Liver (tissue), 9 donors: ENCODE data around the gene ARRDC3. TPM values are rescaled to one million over a fixed set of nuclear protein-coding genes. Genes with fewer than 3 reads are reported as not detected.

Experiments used
- DNase-seq: peaks from one replicate; pipeline ENCODE4 v3.0.0-alpha.2; 2017; ENCODE audit warnings: low spot score
- H3K27ac ChIP-seq, 2 donors: one replicate each; pipeline ENCODE4 v1.7.0; 2013; ENCODE audit warnings: inconsistent platforms in 2 of 2, low read length in 2 of 2, control low read depth in 1 of 2, low read depth in 1 of 2, mild to moderate bottlenecking in 1 of 2
- H3K27me3 ChIP-seq, 4 donors: one replicate each; pipeline versions ENCODE4 v1.6.1 to v1.7.0; 2013; ENCODE audit warnings: low read length in 3 of 4, inconsistent platforms in 1 of 4, mild to moderate bottlenecking in 1 of 4, moderate library complexity in 1 of 4; ENCODE audit not compliant: control insufficient read depth in 4 of 4, insufficient read depth in 4 of 4
- H3K36me3 ChIP-seq, 4 donors: one replicate each; pipeline versions ENCODE4 v1.6.1 to v1.7.0; 2013; ENCODE audit warnings: low read length in 3 of 4, mild to moderate bottlenecking in 3 of 4, low read depth in 1 of 4, moderate library complexity in 1 of 4; ENCODE audit not compliant: control insufficient read depth in 4 of 4, insufficient read depth in 3 of 4
- H3K4me1 ChIP-seq, 4 donors: one replicate each; pipeline versions ENCODE4 v1.6.1 to v1.7.0; 2013; ENCODE audit warnings: low read length in 3 of 4, mild to moderate bottlenecking in 3 of 4, moderate library complexity in 1 of 4; ENCODE audit not compliant: control insufficient read depth in 4 of 4, insufficient read depth in 4 of 4
- H3K4me3 ChIP-seq, 3 donors: one replicate each; pipeline versions ENCODE4 v1.6.1 to v1.7.0; 2013; ENCODE audit warnings: low read length in 3 of 3, control low read depth in 1 of 3, low read depth in 1 of 3, mild to moderate bottlenecking in 1 of 3
- H3K9ac ChIP-seq, 2 donors: one replicate each; pipeline ENCODE4 v1.7.0; 2013; ENCODE audit warnings: low read length in 2 of 2, mild to moderate bottlenecking in 2 of 2, moderate library complexity in 2 of 2, control low read depth in 1 of 2, low read depth in 1 of 2
- H3K9me3 ChIP-seq, 4 donors: one replicate each; pipeline versions ENCODE4 v1.6.1 to v1.7.0; 2013; ENCODE audit warnings: low read length in 3 of 4; ENCODE audit not compliant: control insufficient read depth in 4 of 4
- EGR1 ChIP-seq, 2 donors: IDR thresholded peaks; 2 replicates each; pipeline ENCODE4 v1.6.1; 2016 to 2018; ENCODE audit warnings: antibody characterized with exemption in 2 of 2, low read depth in 2 of 2
- FOXA1 ChIP-seq: IDR thresholded peaks from 2 replicates; pipeline ENCODE4 v1.6.1; 2016; ENCODE audit warnings: antibody characterized with exemption
- FOXA2 ChIP-seq: IDR thresholded peaks from 2 replicates; pipeline ENCODE4 v1.6.1; 2016; ENCODE audit warnings: antibody characterized with exemption
- GABPA ChIP-seq, 2 donors: IDR thresholded peaks in 1 of 2; conservative IDR thresholded peaks in 1 of 2; 2 replicates each; pipeline ENCODE4 v1.6.1; 2016; ENCODE audit warnings: antibody characterized with exemption in 2 of 2, mild to moderate bottlenecking in 1 of 2, moderate library complexity in 1 of 2
- HNF4A ChIP-seq, 2 donors: conservative IDR thresholded peaks; 2 replicates each; pipeline ENCODE4 v1.6.1; 2016; ENCODE audit warnings: antibody characterized with exemption in 2 of 2, mild to moderate bottlenecking in 2 of 2
- HNF4G ChIP-seq: IDR thresholded peaks from 2 replicates; pipeline ENCODE4 v1.6.1; 2016; ENCODE audit warnings: antibody characterized with exemption
- JUND ChIP-seq, 2 donors: IDR thresholded peaks; 2 replicates each; pipeline ENCODE4 v1.6.1; 2016; ENCODE audit warnings: antibody characterized with exemption in 2 of 2
- MAX ChIP-seq: IDR thresholded peaks from 2 replicates; pipeline ENCODE4 v1.6.1; 2016; ENCODE audit warnings: antibody characterized with exemption
- NR2F2 ChIP-seq: IDR thresholded peaks from 2 replicates; pipeline ENCODE4 v1.6.1; 2016; ENCODE audit warnings: antibody characterized with exemption
- RAD21 ChIP-seq, 2 donors: IDR thresholded peaks; 2 replicates each; pipeline ENCODE4 v1.6.1; 2016; ENCODE audit warnings: antibody characterized with exemption in 2 of 2, mild to moderate bottlenecking in 2 of 2
- RXRA ChIP-seq, 2 donors: IDR thresholded peaks; 2 replicates each; pipeline ENCODE4 v1.6.1; 2017 to 2018; ENCODE audit warnings: antibody characterized with exemption in 2 of 2, mild to moderate bottlenecking in 1 of 2
- SP1 ChIP-seq: IDR thresholded peaks from 2 replicates; pipeline ENCODE4 v1.6.1; 2018; ENCODE audit warnings: antibody characterized with exemption, mild to moderate bottlenecking
- TAF1 ChIP-seq: conservative IDR thresholded peaks from 2 replicates; pipeline ENCODE4 v1.6.1; 2016; ENCODE audit warnings: antibody characterized with exemption, mild to moderate bottlenecking
- YY1 ChIP-seq: IDR thresholded peaks from 2 replicates; pipeline ENCODE4 v1.6.1; 2016; ENCODE audit warnings: antibody characterized with exemption, mild to moderate bottlenecking
- ZBTB33 ChIP-seq: IDR thresholded peaks from 2 replicates; pipeline ENCODE4 v1.6.1; 2016; ENCODE audit warnings: antibody characterized with exemption
- WGBS: extraction: QIAGEN DNeasy Blood & Tissue Kit; methylation state at CpG from one replicate; pipeline ENCODE4 v1.1.7; 2013; 5-methylcytosine and 5-hydroxymethylcytosine counted together
- polyA plus RNA-seq, 2 donors: library from polyadenylated mRNA; stranded (reverse) in 1 of 2; unstranded in 1 of 2; fragments of 200-250 nt in 1 of 2; fragments of >200 nt in 1 of 2; fragmentation: Nextera tagmentation in 1 of 2; extraction: Ambion mirVana in 1 of 2; gene quantifications; one replicate each; pipeline versions ENCODE4 v1.2.1 to v1.2.3, GENCODE V29; 2013 to 2015
- total RNA-seq, 2 donors: library from RNA; depleted of rRNA; stranded (reverse); fragments of >200 nt; gene quantifications; one replicate each; pipeline ENCODE4 v1.2.3, GENCODE V29; 2014
- TF ChIP-seq, protein P1 (sequence below): IDR thresholded peaks from 2 replicates; pipeline ENCODE4 v1.6.1; 2016; ENCODE audit warnings: antibody characterized with exemption
- TF ChIP-seq, protein P2 (sequence below): fragments of 150-350 bp; IDR thresholded peaks from 2 replicates; pipeline ENCODE4 v1.5.1; 2017; ENCODE audit warnings: improper control_type of control experiment, low read depth, low read length; ENCODE audit not compliant: missing input control
- TF ChIP-seq, protein P3 (sequence below): IDR thresholded peaks from 2 replicates; pipeline ENCODE4 v1.6.1; 2016; ENCODE audit warnings: antibody characterized with exemption, mild to moderate bottlenecking
- donor health status: healthy.
- donor health status: healthy.
- donor health status: healthy.
- donor health status: healthy.
- donor health status: healthy.

ARRDC3 gene
- total and polyA plus RNA-seq, 4 donors, result 8.8 to 70.4 (median 34.0) TPM

DNA sequence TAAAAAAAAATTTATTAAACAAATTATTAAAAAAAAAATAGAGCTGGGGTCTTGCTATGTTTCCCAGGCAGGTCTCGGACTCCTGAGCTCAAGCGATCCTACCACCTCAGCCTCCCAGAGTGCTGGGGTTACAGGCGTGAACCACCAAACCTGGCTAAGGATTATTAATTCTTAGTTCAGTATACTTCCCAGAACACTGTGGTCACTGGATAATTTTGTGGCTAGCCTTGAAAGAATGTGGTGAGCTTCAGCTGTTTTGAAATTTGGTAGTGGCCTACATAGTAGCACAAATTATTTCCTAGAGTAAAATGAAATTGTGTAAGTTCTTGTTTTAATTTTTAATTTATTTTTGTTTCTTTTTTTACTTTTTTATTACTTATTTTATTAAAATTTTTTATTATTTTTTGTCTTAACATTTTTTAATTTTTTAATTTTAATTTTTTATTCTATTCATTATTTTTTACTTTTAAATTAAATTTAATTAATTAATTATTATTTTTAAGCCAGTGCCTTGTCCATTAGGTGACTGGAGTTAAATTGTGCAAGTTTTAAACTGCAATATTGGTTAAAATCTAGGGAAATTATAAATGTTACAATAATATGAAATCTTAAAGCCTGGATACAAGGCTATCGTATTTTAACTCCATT lies 23.0 kb downstream of the ARRDC3 start:
- Histone ChIP-seq H3K27me3 (no peaks in the 10 kb centered on the region), H3K36me3 (no peaks in the 10 kb centered on the region), H3K4me3 (no peak overlapping the region), H3K27ac (no peak overlapping the region), H3K9ac (no peak overlapping the region), H3K9me3 (no peaks in the 10 kb centered on the region), H3K4me1 (peaks cover 0 to 8% (median 5%) of the 10 kb centered on the region in 4 donors)
- TF ChIP-seq, protein P1, sequence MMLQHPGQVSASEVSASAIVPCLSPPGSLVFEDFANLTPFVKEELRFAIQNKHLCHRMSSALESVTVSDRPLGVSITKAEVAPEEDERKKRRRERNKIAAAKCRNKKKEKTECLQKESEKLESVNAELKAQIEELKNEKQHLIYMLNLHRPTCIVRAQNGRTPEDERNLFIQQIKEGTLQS, result no peak
- TF ChIP-seq JUND (IDR thresholded peaks at IDR 0.05), result no peak
- no peak for TF ChIP-seq TAF1
- TF ChIP-seq NR2F2, result no peak
- TF ChIP-seq ZBTB33, result no peak
- no peak for TF ChIP-seq YY1
- TF ChIP-seq, protein P2, sequence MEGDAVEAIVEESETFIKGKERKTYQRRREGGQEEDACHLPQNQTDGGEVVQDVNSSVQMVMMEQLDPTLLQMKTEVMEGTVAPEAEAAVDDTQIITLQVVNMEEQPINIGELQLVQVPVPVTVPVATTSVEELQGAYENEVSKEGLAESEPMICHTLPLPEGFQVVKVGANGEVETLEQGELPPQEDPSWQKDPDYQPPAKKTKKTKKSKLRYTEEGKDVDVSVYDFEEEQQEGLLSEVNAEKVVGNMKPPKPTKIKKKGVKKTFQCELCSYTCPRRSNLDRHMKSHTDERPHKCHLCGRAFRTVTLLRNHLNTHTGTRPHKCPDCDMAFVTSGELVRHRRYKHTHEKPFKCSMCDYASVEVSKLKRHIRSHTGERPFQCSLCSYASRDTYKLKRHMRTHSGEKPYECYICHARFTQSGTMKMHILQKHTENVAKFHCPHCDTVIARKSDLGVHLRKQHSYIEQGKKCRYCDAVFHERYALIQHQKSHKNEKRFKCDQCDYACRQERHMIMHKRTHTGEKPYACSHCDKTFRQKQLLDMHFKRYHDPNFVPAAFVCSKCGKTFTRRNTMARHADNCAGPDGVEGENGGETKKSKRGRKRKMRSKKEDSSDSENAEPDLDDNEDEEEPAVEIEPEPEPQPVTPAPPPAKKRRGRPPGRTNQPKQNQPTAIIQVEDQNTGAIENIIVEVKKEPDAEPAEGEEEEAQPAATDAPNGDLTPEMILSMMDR, result no peak
- no peak for TF ChIP-seq HNF4G
- no peak for TF ChIP-seq FOXA1
- TF ChIP-seq MAX, result no peak
- TF ChIP-seq EGR1 (IDR thresholded peaks at IDR 0.05; ENCODE audit: low read depth in 2 of 2), result no peak
- TF ChIP-seq, protein P3, sequence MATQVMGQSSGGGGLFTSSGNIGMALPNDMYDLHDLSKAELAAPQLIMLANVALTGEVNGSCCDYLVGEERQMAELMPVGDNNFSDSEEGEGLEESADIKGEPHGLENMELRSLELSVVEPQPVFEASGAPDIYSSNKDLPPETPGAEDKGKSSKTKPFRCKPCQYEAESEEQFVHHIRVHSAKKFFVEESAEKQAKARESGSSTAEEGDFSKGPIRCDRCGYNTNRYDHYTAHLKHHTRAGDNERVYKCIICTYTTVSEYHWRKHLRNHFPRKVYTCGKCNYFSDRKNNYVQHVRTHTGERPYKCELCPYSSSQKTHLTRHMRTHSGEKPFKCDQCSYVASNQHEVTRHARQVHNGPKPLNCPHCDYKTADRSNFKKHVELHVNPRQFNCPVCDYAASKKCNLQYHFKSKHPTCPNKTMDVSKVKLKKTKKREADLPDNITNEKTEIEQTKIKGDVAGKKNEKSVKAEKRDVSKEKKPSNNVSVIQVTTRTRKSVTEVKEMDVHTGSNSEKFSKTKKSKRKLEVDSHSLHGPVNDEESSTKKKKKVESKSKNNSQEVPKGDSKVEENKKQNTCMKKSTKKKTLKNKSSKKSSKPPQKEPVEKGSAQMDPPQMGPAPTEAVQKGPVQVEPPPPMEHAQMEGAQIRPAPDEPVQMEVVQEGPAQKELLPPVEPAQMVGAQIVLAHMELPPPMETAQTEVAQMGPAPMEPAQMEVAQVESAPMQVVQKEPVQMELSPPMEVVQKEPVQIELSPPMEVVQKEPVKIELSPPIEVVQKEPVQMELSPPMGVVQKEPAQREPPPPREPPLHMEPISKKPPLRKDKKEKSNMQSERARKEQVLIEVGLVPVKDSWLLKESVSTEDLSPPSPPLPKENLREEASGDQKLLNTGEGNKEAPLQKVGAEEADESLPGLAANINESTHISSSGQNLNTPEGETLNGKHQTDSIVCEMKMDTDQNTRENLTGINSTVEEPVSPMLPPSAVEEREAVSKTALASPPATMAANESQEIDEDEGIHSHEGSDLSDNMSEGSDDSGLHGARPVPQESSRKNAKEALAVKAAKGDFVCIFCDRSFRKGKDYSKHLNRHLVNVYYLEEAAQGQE, result no peak
- TF ChIP-seq FOXA2, result no peak
- TF ChIP-seq HNF4A (conservative IDR thresholded peaks at IDR 0.05), result no peak
- WGBS, result 98% methylated on average over 4 of the region's 4 CpGs
- DNase-seq, result no peak

- Histone ChIP-seq H3K27ac (no peak overlapping the region), H3K9me3 (no peaks in the 10 kb centered on the region), H3K36me3 (no peaks in the 10 kb centered on the region), H3K27me3 (no peaks in the 10 kb centered on the region), H3K4me3 (no peak overlapping the region), H3K9ac (no peak overlapping the region), H3K4me1 (peaks cover 0 to 8% (median 5%) of the 10 kb centered on the region in 4 donors)
- DNase-seq, result no peak
- 32% methylated on average over 2 of the region's 2 CpGs for WGBS
- no peak for TF ChIP-seq RXRA (IDR thresholded peaks at IDR 0.05)
- no peak for TF ChIP-seq GABPA (IDR thresholded peaks at IDR 0.05 in 1 of 2, conservative IDR thresholded peaks at IDR 0.05 in 1 of 2)
- TF ChIP-seq, protein P2, result no peak
- TF ChIP-seq, protein P3, result no peak
- no peak for TF ChIP-seq YY1
- no peak for TF ChIP-seq FOXA2
- TF ChIP-seq NR2F2, result no peak
- TF ChIP-seq SP1, result no peak
- no peak for TF ChIP-seq FOXA1
- no peak for TF ChIP-seq JUND (IDR thresholded peaks at IDR 0.05)
- no peak for TF ChIP-seq RAD21 (IDR thresholded peaks at IDR 0.05)
Measured at GRCh38 chr5:91357806-91358205, 25.3 kb downstream of the ARRDC3 start.
